Fibroblast of the aortic adventitia (primary cell): ENCODE measurements around the gene RPS19. TPM values are rescaled to one million over a fixed set of nuclear protein-coding genes. Genes with fewer than 3 reads are reported as not detected.

Experiments used
- DNase-seq: peaks from one replicate; pipeline ENCODE4 v3.0.0-alpha.2; 2010; ENCODE audit warnings: low read depth
- H3K4me3 ChIP-seq: 2 replicates; pipeline ENCODE4 v1.5.1; 2011; ENCODE audit warnings: low read depth, mild to moderate bottlenecking, control low read depth, low read length, moderate library complexity
- CTCF ChIP-seq: IDR thresholded peaks from 2 replicates; pipeline ENCODE4 v1.5.1; 2011; ENCODE audit warnings: mild to moderate bottlenecking, low read length, control low read depth, inconsistent platforms; ENCODE audit not compliant: insufficient read depth
- total RNA-seq: library from RNA; depleted of rRNA; stranded (reverse); fragments of >200 nt; gene quantifications from 2 replicates; pipeline ENCODE4 v1.2.3, GENCODE V29; 2012; ENCODE audit warnings: low replicate concordance

RPS19 gene
- total RNA-seq, 1 donor = 1,080 TPM

- DNase-seq = no peak
- TF ChIP-seq CTCF = no peak
- no peak overlapping the region for H3K4me3 ChIP-seq
These were observed 6.7 kb upstream of the RPS19 start for GRCh38 chr19:41853344-41853743.

- no peak for DNase-seq
- no peak for TF ChIP-seq CTCF
- no peak overlapping the region for H3K4me3 ChIP-seq
These were observed 6.3 kb upstream of the RPS19 start for GRCh38 chr19:41853768-41854167.

- no peak for TF ChIP-seq CTCF
- H3K4me3 ChIP-seq = peak overlapping the region; percentile 57
- no peak for DNase-seq
These were observed 840 bp upstream of the RPS19 start for GRCh38 chr19:41859213-41859617.

- H3K4me3 ChIP-seq = peak overlapping the region; percentile 98
- DNase-seq = peak; percentile 57
- no peak for TF ChIP-seq CTCF
These were observed 512 bp downstream of the RPS19 start for GRCh38 chr19:41860419-41861115.

GRCh38 chr19:41861116-41861768, 1.2 kb downstream of the RPS19 start:
- DNase-seq = no peak
- peak overlapping the region; percentile 98 for H3K4me3 ChIP-seq
- TF ChIP-seq CTCF = no peak

- DNase-seq = no peak
- H3K4me3 ChIP-seq = peak overlapping the region; percentile 98
- no peak for TF ChIP-seq CTCF
These were observed 1.8 kb downstream of the RPS19 start for GRCh38 chr19:41861846-41862245.
